HEK293 (cell line): ENCODE measurements around the gene MUS81.

Source experiments
- CTCF ChIA-PET: fragments of 350-600 bp; formaldehyde crosslinking; extraction: SDS; loops from one replicate; lab custom pipeline; 2021; ENCODE audit warnings: antibody characterized with exemption; lab: Yijun Ruan, JAX
- POLR2A ChIA-PET: fragments of 300-600 bp; formaldehyde crosslinking; extraction: SDS; loops from one replicate; lab custom pipeline; 2020; ENCODE audit warnings: antibody characterized with exemption, inconsistent platforms; lab: Yijun Ruan, JAX
- H3K27ac ChIP-seq: fragments of 200-500 bp; sonication (Bioruptor generic); 2 replicates; pipeline ENCODE4 v1.5.1; 2014; ENCODE audit warnings: low read depth, low read length, control low read depth, inconsistent platforms; ENCODE audit errors: extremely low read depth
- H3K36me3 ChIP-seq, 2 experiments: fragments of 200-500 bp in 1 of 2; sonication (Bioruptor generic) in 1 of 2; 1 replicate in 1 of 2; 2 replicates in 1 of 2; pipeline ENCODE4 v1.5.1; 2014 to 2017; ENCODE audit warnings: inconsistent platforms in 2 of 2, low read length in 2 of 2; ENCODE audit not compliant: control insufficient read depth in 2 of 2, insufficient read depth in 1 of 2
- H3K4me1 ChIP-seq: fragments of 200-500 bp; sonication (Bioruptor generic); 2 replicates; pipeline ENCODE4 v1.5.1; 2014; ENCODE audit warnings: mild to moderate bottlenecking, low read length, inconsistent platforms; ENCODE audit not compliant: control insufficient read depth, insufficient read depth
- H3K4me3 ChIP-seq: 2 replicates; pipeline ENCODE4 v1.5.1; 2011; ENCODE audit warnings: low read depth, mild to moderate bottlenecking, control low read depth, low read length, moderate library complexity
- H3K9me3 ChIP-seq: fragments of 200-500 bp; sonication (Bioruptor generic); 2 replicates; pipeline ENCODE4 v1.5.1; 2014; ENCODE audit warnings: low read depth, low read length, inconsistent platforms; ENCODE audit not compliant: control insufficient read depth, insufficient read depth
- GLIS1 ChIP-seq: fragments of 450-650 bp; formaldehyde crosslinking; IDR thresholded peaks from 2 replicates; pipeline ENCODE4 v1.5.1; 2016; ENCODE audit warnings: missing biosample characterization, missing genetic modification characterization
- HOXA7 ChIP-seq: sonication (generic); formaldehyde crosslinking; IDR thresholded peaks from 2 replicates; pipeline ENCODE4 v1.8.1; 2022; ENCODE audit warnings: missing genetic modification reagents, borderline replicate concordance
- KLF17 ChIP-seq: fragments of 450-650 bp; formaldehyde crosslinking; IDR thresholded peaks from 2 replicates; pipeline ENCODE4 v1.5.1; 2016; ENCODE audit warnings: missing biosample characterization, missing genetic modification characterization
- PRDM1 ChIP-seq: fragments of 450-650 bp; formaldehyde crosslinking; IDR thresholded peaks from 2 replicates; pipeline ENCODE4; 2016; ENCODE audit warnings: missing biosample characterization, missing genetic modification characterization
- SCRT1 ChIP-seq: fragments of 450-650 bp; formaldehyde crosslinking; IDR thresholded peaks from 2 replicates; pipeline ENCODE4 v1.5.1; 2016; ENCODE audit warnings: missing biosample characterization, missing genetic modification characterization, borderline replicate concordance
- SCRT2 ChIP-seq: fragments of 450-650 bp; formaldehyde crosslinking; IDR thresholded peaks from 2 replicates; pipeline ENCODE4 v1.5.1; 2016; ENCODE audit warnings: missing biosample characterization, missing genetic modification characterization
- ZBTB49 ChIP-seq: fragments of 450-650 bp; formaldehyde crosslinking; IDR thresholded peaks from 2 replicates; pipeline ENCODE4 v1.5.1; 2016; ENCODE audit warnings: missing biosample characterization, missing genetic modification characterization, low read depth
- ZFHX2 ChIP-seq: fragments of 450-650 bp; formaldehyde crosslinking; conservative IDR thresholded peaks from 2 replicates; pipeline ENCODE4 v1.5.1; 2016; ENCODE audit warnings: missing biosample characterization, missing genetic modification characterization
- ZNF121 ChIP-seq: fragments of 450-650 bp; formaldehyde crosslinking; IDR thresholded peaks from 2 replicates; pipeline ENCODE4 v1.5.1; 2016; ENCODE audit warnings: missing biosample characterization, missing genetic modification characterization
- ZNF221 ChIP-seq: fragments of 450-650 bp; formaldehyde crosslinking; IDR thresholded peaks from 2 replicates; pipeline ENCODE4 v1.5.1; 2017; ENCODE audit warnings: missing biosample characterization, missing genetic modification characterization, borderline replicate concordance
- ZNF311 ChIP-seq: fragments of 450-650 bp; formaldehyde crosslinking; IDR thresholded peaks from 2 replicates; pipeline ENCODE4 v1.5.1; 2017; ENCODE audit warnings: missing biosample characterization, missing genetic modification characterization, borderline replicate concordance
- ZNF449 ChIP-seq: fragments of 450-650 bp; formaldehyde crosslinking; IDR thresholded peaks from 2 replicates; pipeline ENCODE4 v1.5.1; 2017; ENCODE audit warnings: missing biosample characterization, mild to moderate bottlenecking, missing genetic modification characterization, moderate library complexity
- ZNF501 ChIP-seq: fragments of 450-650 bp; formaldehyde crosslinking; IDR thresholded peaks from 2 replicates; pipeline ENCODE4 v1.5.1; 2016; ENCODE audit warnings: missing biosample characterization, missing genetic modification characterization
- ZNF514 ChIP-seq: fragments of 450-650 bp; formaldehyde crosslinking; IDR thresholded peaks from 2 replicates; pipeline ENCODE4 v1.5.1; 2016; ENCODE audit warnings: missing biosample characterization, missing genetic modification characterization
- ZNF76 ChIP-seq: fragments of 450-650 bp; formaldehyde crosslinking; IDR thresholded peaks from 2 replicates; pipeline ENCODE4; 2016; ENCODE audit warnings: low read depth, missing biosample characterization, missing genetic modification characterization, borderline replicate concordance
- ZNF768 ChIP-seq: fragments of 450-650 bp; formaldehyde crosslinking; IDR thresholded peaks from 2 replicates; pipeline ENCODE4 v1.5.1; 2018; ENCODE audit warnings: missing biosample characterization, mild to moderate bottlenecking, missing genetic modification characterization
- ZSCAN16 ChIP-seq: fragments of 450-650 bp; formaldehyde crosslinking; IDR thresholded peaks from 2 replicates; pipeline ENCODE4 v1.5.1; 2016; ENCODE audit warnings: missing biosample characterization, missing genetic modification characterization
- ZSCAN18 ChIP-seq: fragments of 450-650 bp; formaldehyde crosslinking; IDR thresholded peaks from 2 replicates; pipeline ENCODE4 v1.5.1; 2016; ENCODE audit warnings: missing biosample characterization, missing genetic modification characterization

Gene MUS81

GRCh38 chr11:65896034-65896999 lies 36.1 kb downstream of the MUS81 start:
- TF ChIP-seq ZNF449 (tag by site-specific recombination), result no peak
- Histone ChIP-seq H3K4me3 (no peak overlapping the region), H3K9me3 (no peaks in the 10 kb centered on the region), H3K27ac (no peak overlapping the region), H3K4me1 (no peaks in the 10 kb centered on the region), H3K36me3 (peaks cover 0 to 3% of the 10 kb centered on the region in 2 experiments; a peak in 1 of 3 replicates)
- POLR2A ChIA-PET, result interaction anchor here (1.0 kb wide), 1 partner anchor 15 kb away, joined by 3 read pairs; no protein-coding TSS in a partner anchor
- CTCF ChIA-PET, result interaction anchor here (0.5 to 3.5 kb wide), 7 partner anchors 8 to 97 kb away, joined by 3 to 36 read pairs (median 3); partner anchors contain the start of genes CCDC85B, FIBP and MUS81

- POLR2A ChIA-PET, result interaction anchor here (0.6 to 1.0 kb wide), 2 partner anchors 9 to 14 kb away, joined by 3 read pairs; partner anchors contain the start of gene FIBP
- CTCF ChIA-PET, result interaction anchor here (0.5 to 3.5 kb wide), 6 partner anchors 8 to 96 kb away, joined by 3 to 36 read pairs (median 4); partner anchors contain the start of genes CCDC85B, FIBP and MUS81
- no peaks in the 10 kb centered on the region for H3K4me1 ChIP-seq
- H3K36me3 ChIP-seq, result peaks cover 0 to 3% of the 10 kb centered on the region in 2 experiments; a peak in 1 of 3 replicates
- H3K9me3 ChIP-seq, result no peaks in the 10 kb centered on the region
- no peak overlapping the region for H3K27ac ChIP-seq
- no peak overlapping the region for H3K4me3 ChIP-seq
- no peak for TF ChIP-seq GLIS1
- no peak for TF ChIP-seq HOXA7 (CRISPR knock-in tag)
- TF ChIP-seq ZNF768 (tag by site-specific recombination), result 0 out of 2 replicates have a peak, but pooled peaks have one; percentile 29
- no peak for TF ChIP-seq ZSCAN16 (tag by site-specific recombination)
- TF ChIP-seq ZBTB49 (tag by site-specific recombination), result no peak
- TF ChIP-seq ZNF121 (tag by site-specific recombination), result peak; percentile 56; the same call in 1 of the 2 replicates
- no peak for TF ChIP-seq SCRT2 (tag by site-specific recombination)
- TF ChIP-seq KLF17 (tag by site-specific recombination), result no peak
Measured at GRCh38 chr11:65897020-65897471, 36.8 kb downstream of the MUS81 start.

GRCh38 chr11:65898656-65899355 lies 38.6 kb downstream of the MUS81 start:
- peaks cover 0 to 3% of the 10 kb centered on the region in 2 experiments; a peak in 1 of 3 replicates for H3K36me3 ChIP-seq
- H3K4me3 ChIP-seq, result peak overlapping the region; percentile 62
- H3K4me1 ChIP-seq, result no peaks in the 10 kb centered on the region
- H3K27ac ChIP-seq, result peak overlapping the region; percentile 25; the same call in 1 of the 2 replicates
- H3K9me3 ChIP-seq, result no peaks in the 10 kb centered on the region
- ChIA-PET CTCF (interaction anchor here (0.6 to 3.5 kb wide), 8 partner anchors 8 to 280 kb away, joined by 3 to 36 read pairs (median 6); partner anchors contain the start of genes CCDC85B, FIBP and MUS81), POLR2A (interaction anchor here (0.7 to 4.9 kb wide), 2 partner anchors 9 to 787 kb away, joined by 3 to 74 read pairs; partner anchors contain the start of genes CCDC85B, FIBP and TM7SF2)
- TF ChIP-seq ZNF76, result peak; percentile 92
- peak; percentile 44; the same call in 1 of the 2 replicates for TF ChIP-seq ZNF449 (tag by site-specific recombination)
- TF ChIP-seq ZNF501, result no peak
- no peak for TF ChIP-seq ZNF514 (tag by site-specific recombination)
- TF ChIP-seq ZNF221 (tag by site-specific recombination), result no peak
- no peak for TF ChIP-seq PRDM1 (tag by site-specific recombination)
- no peak for TF ChIP-seq ZNF311 (tag by site-specific recombination)
- TF ChIP-seq SCRT1, result no peak
- no peak for TF ChIP-seq ZSCAN18 (tag by site-specific recombination)
- TF ChIP-seq ZFHX2 (tag by site-specific recombination), result peak; percentile 53
